H1 (cell line): ENCODE data around the gene C17orf113. TPM values are rescaled to one million over a fixed set of nuclear protein-coding genes. Genes with fewer than 3 reads are reported as not detected.

ENCODE experiments used
- CTCF ChIA-PET: fragments of 300-600 bp; sonication (Branson Sonifier 250); formaldehyde crosslinking; loops from one replicate; lab custom pipeline; 2021; ENCODE audit not compliant: partially characterized antibody; lab: Charles Lee
- POLR2A ChIA-PET: fragments of 300-600 bp; sonication (Branson Sonifier 250); formaldehyde crosslinking; loops from one replicate; lab custom pipeline; 2021; ENCODE audit warnings: inconsistent platforms; ENCODE audit not compliant: partially characterized antibody; lab: Charles Lee
- DNase-seq, 2 experiments: peaks; one replicate each; pipeline versions ENCODE4 v3.0.0 to v3.0.0-alpha.2; 2010 to 2022; ENCODE audit warnings: low spot score in 2 of 2, low read depth in 1 of 2, mixed read lengths in 1 of 2
- FAIRE-seq: peaks from 2 replicates; lab custom pipeline; 2011; peaks lifted over from hg19 to GRCh38; lab: Jason Lieb, UNC
- H2AFZ ChIP-seq: 2 replicates; pipeline ENCODE4 v1.8.1; 2012; ENCODE audit warnings: low read length, inconsistent platforms
- H2AK5ac ChIP-seq: 2 replicates; pipeline ENCODE4 v1.6.1; 2013; ENCODE audit warnings: low read depth, low read length
- H2BK120ac ChIP-seq: replicated peaks from 2 replicates; pipeline ENCODE3; 2013; ENCODE audit warnings: low read depth, low read length, inconsistent platforms
- H2BK12ac ChIP-seq: 2 replicates; pipeline ENCODE4 v1.6.1; 2013; ENCODE audit warnings: low read depth, low read length
- H2BK15ac ChIP-seq: 2 replicates; pipeline ENCODE4 v1.6.1; 2013; ENCODE audit warnings: low read length
- H2BK20ac ChIP-seq: 2 replicates; pipeline ENCODE4 v1.6.1; 2013; ENCODE audit warnings: low read length
- H2BK5ac ChIP-seq: 2 replicates; pipeline ENCODE4 v1.6.1; 2013; ENCODE audit warnings: low read depth, low read length
- H3K14ac ChIP-seq: 2 replicates; pipeline ENCODE4 v1.6.1; 2013; ENCODE audit warnings: inconsistent platforms; ENCODE audit not compliant: insufficient read length
- H3K18ac ChIP-seq: 2 replicates; pipeline ENCODE4 v1.6.1; 2013; ENCODE audit warnings: low read length; ENCODE audit errors: extremely low read depth
- H3K23ac ChIP-seq: 2 replicates; pipeline ENCODE4 v1.6.1; 2013; ENCODE audit warnings: inconsistent platforms; ENCODE audit not compliant: insufficient read length
- H3K23me2 ChIP-seq: 2 replicates; pipeline ENCODE4 v1.6.1; 2013; ENCODE audit warnings: low read depth, low read length
- H3K27ac ChIP-seq: 2 replicates; pipeline ENCODE4 v1.6.1; 2011; ENCODE audit warnings: low read depth, low read length, inconsistent platforms
- H3K27me3 ChIP-seq, 4 experiments: replicated peaks in 1 of 4; 1 replicate in 1 of 4; 2 replicates in 3 of 4; pipeline versions ENCODE4 v1.6.1 to v1.8.1; 2011 to 2013; ENCODE audit warnings: low read length in 3 of 4, mild to moderate bottlenecking in 3 of 4, inconsistent platforms in 2 of 4, mixed read lengths in 2 of 4, moderate library complexity in 1 of 4; ENCODE audit not compliant: control insufficient read depth in 3 of 4, insufficient read depth in 3 of 4; ENCODE audit errors: extremely low read depth in 1 of 4
- H3K36me3 ChIP-seq, 4 experiments: 2 replicates each; pipeline versions ENCODE4 v1.6.1 to v1.8.1; 2011 to 2013; ENCODE audit warnings: mild to moderate bottlenecking in 4 of 4, low read length in 3 of 4, moderate library complexity in 2 of 4, control low read depth in 1 of 4, inconsistent platforms in 1 of 4; ENCODE audit not compliant: insufficient read depth in 4 of 4, control insufficient read depth in 2 of 4
- H3K4ac ChIP-seq: replicated peaks from 2 replicates; pipeline ENCODE3; 2013; ENCODE audit warnings: low read length, low read depth, mixed read lengths, inconsistent platforms; ENCODE audit not compliant: insufficient read length
- H3K4me1 ChIP-seq, 4 experiments: replicated peaks in 1 of 4; 1 replicate in 1 of 4; 2 replicates in 3 of 4; pipeline versions ENCODE4 v1.6.1 to v1.8.1; 2011 to 2013; ENCODE audit warnings: low read length in 3 of 4, inconsistent platforms in 2 of 4, mixed read lengths in 1 of 4; ENCODE audit not compliant: insufficient read depth in 4 of 4, control insufficient read depth in 3 of 4
- H3K4me2 ChIP-seq, 2 experiments: 2 replicates each; pipeline versions ENCODE4 v1.6.1 to v1.8.1; 2011 to 2013; ENCODE audit warnings: low read depth in 2 of 2, low read length in 2 of 2, control low read depth in 1 of 2, inconsistent platforms in 1 of 2, mild to moderate bottlenecking in 1 of 2; ENCODE audit not compliant: insufficient read depth in 1 of 2
- H3K4me3 ChIP-seq, 4 experiments: fragments of 200-600, 300-600 bp in 1 of 4; sonication (generic), shearing (Covaris generic), sonication (Bioruptor Twin) in 1 of 4; 2 replicates each; pipeline versions ENCODE4 v1.5.1 to v1.8.1; 2011 to 2016; ENCODE audit warnings: low read length in 4 of 4, low read depth in 3 of 4, control low read depth in 2 of 4, inconsistent platforms in 2 of 4, mild to moderate bottlenecking in 2 of 4, mixed read lengths in 1 of 4, moderate library complexity in 1 of 4; ENCODE audit not compliant: insufficient read depth in 2 of 4; ENCODE audit errors: extremely low read depth in 1 of 4
- H3K56ac ChIP-seq: replicated peaks from 2 replicates; pipeline ENCODE3; 2013; ENCODE audit warnings: low read depth, mild to moderate bottlenecking, mixed read lengths, low read length, inconsistent platforms; ENCODE audit not compliant: insufficient read length
- H3K79me1 ChIP-seq: 2 replicates; pipeline ENCODE4 v1.6.1; 2013; ENCODE audit warnings: low read depth, low read length, control low read depth
- H3K79me2 ChIP-seq, 2 experiments: 2 replicates each; pipeline versions ENCODE4 v1.6.1 to v1.8.1; 2012 to 2013; ENCODE audit warnings: low read length in 2 of 2, mild to moderate bottlenecking in 2 of 2, inconsistent platforms in 1 of 2; ENCODE audit not compliant: insufficient read depth in 2 of 2, control insufficient read depth in 1 of 2
- H3K9ac ChIP-seq, 4 experiments: replicated peaks in 1 of 4; 1 replicate in 1 of 4; 2 replicates in 3 of 4; pipeline versions ENCODE4 v1.6.1 to v1.8.1; 2011 to 2013; ENCODE audit warnings: low read depth in 3 of 4, low read length in 3 of 4, control low read depth in 2 of 4, mild to moderate bottlenecking in 2 of 4, moderate library complexity in 2 of 4, inconsistent platforms in 1 of 4; ENCODE audit errors: extremely low read depth in 1 of 4
- H3K9me3 ChIP-seq, 2 experiments: 2 replicates each; pipeline versions ENCODE4 v1.6.1 to v1.8.1; 2012 to 2013; ENCODE audit warnings: mild to moderate bottlenecking in 2 of 2, moderate library complexity in 2 of 2, control low read depth in 1 of 2, inconsistent platforms in 1 of 2, low read depth in 1 of 2, low read length in 1 of 2, mixed read lengths in 1 of 2; ENCODE audit not compliant: insufficient read depth in 2 of 2
- H4K20me1 ChIP-seq, 2 experiments: replicated peaks in 1 of 2; 2 replicates each; pipeline versions ENCODE3 to v1.8.1; 2011 to 2013; ENCODE audit warnings: inconsistent platforms in 2 of 2, low read length in 2 of 2, mild to moderate bottlenecking in 1 of 2; ENCODE audit not compliant: insufficient read depth in 2 of 2, control insufficient read depth in 1 of 2
- H4K5ac ChIP-seq: 2 replicates; pipeline ENCODE4 v1.6.1; 2013; ENCODE audit warnings: low read length, low read depth, mixed read lengths, inconsistent platforms; ENCODE audit not compliant: insufficient read length
- H4K8ac ChIP-seq: 2 replicates; pipeline ENCODE4 v1.8.0; 2013; ENCODE audit warnings: mild to moderate bottlenecking, moderate library complexity, low read length, inconsistent platforms; ENCODE audit not compliant: insufficient read depth; ENCODE audit errors: extremely low read depth
- H4K91ac ChIP-seq: replicated peaks from 2 replicates; pipeline ENCODE3; 2013; ENCODE audit warnings: low read length, mixed read lengths, inconsistent platforms; ENCODE audit not compliant: insufficient read length
- CBX5 ChIP-seq: fragments of 300-800, 300-1000 bp; sonication (generic); IDR thresholded peaks from 2 replicates; pipeline ENCODE4 v1.7.1; 2016; ENCODE audit warnings: antibody characterized with exemption, low read length, low read depth
- SIX5 ChIP-seq: IDR thresholded peaks from 2 replicates; pipeline ENCODE4 v1.6.1; 2011; ENCODE audit warnings: mild to moderate bottlenecking, low read depth, low read length
- SP1 ChIP-seq: IDR thresholded peaks from 2 replicates; pipeline ENCODE4 v1.6.1; 2011; ENCODE audit warnings: low read depth, low read length
- WGBS, 2 experiments: shearing (Covaris generic) in 1 of 2; methylation state at CpG; one replicate each; pipeline versions ENCODE4 v1.1.6 to v1.1.7; 2013 to 2015; ENCODE audit warnings: low lambda C conversion rate in 2 of 2, mixed read lengths in 2 of 2, inconsistent platforms in 1 of 2, low coverage in 1 of 2, missing lambda C conversion rate in 1 of 2; ENCODE audit not compliant: insufficient replicate concordance in 2 of 2, insufficient coverage in 1 of 2, insufficient read length in 1 of 2; ENCODE audit errors: extremely low coverage in 1 of 2, missing lambda C conversion rate in 1 of 2; 5-methylcytosine and 5-hydroxymethylcytosine counted together
- polyA plus RNA-seq, 7 experiments: library from polyadenylated mRNA; depleted of rRNA in 3 of 7; stranded (reverse) in 5 of 7; unstranded in 2 of 7; fragments of >200 nt in 5 of 7; fragments of 200-250 nt in 2 of 7; gene quantifications; 1 replicate in 5 of 7; 2 replicates in 1 of 7; 4 replicates in 1 of 7; pipeline versions ENCODE4 v1.2.1 to v1.2.3, GENCODE V29; 2011 to 2013; ENCODE audit warnings: missing spikeins in 2 of 7, mixed read lengths in 2 of 7
- total RNA-seq: library from RNA; stranded (reverse); fragmentation: NEBNext Ultra II Directional; extraction: Animal tissue kit (Norgen Biotek cat#: 25700); gene quantifications from 2 replicates; pipeline ENCODE4 v1.2.1, GENCODE V29; 2021

Gene C17orf113
- total and polyA plus RNA-seq, 2 of the 8 experiments (the other 6 are each of a cell fraction or from before 2014, with no cell fraction given), result 1.0 to 1.4 TPM

GRCh38 chr17:42061646-42062487 is 11.5 kb upstream of the C17orf113 start:
- Histone ChIP-seq H2BK120ac (no peak overlapping the region), H3K27ac (no peak overlapping the region), H2BK5ac (no peak overlapping the region), H3K23ac (no peak overlapping the region), H3K9me3 (no peaks in the 10 kb centered on the region), H2AFZ (no peak overlapping the region), H2BK20ac (no peak overlapping the region), H3K4me3 (no peak overlapping the region), H3K56ac (no peak overlapping the region), H4K8ac (peak overlapping the region; percentile 62; the same call in 1 of the 2 replicates), H2AK5ac (no peak overlapping the region), H4K91ac (no peak overlapping the region), H3K23me2 (no peaks in the 10 kb centered on the region; the same call in 1 of the 2 replicates), H3K79me2 (no peaks in the 10 kb centered on the region), H3K9ac (peak overlapping the region in 1 of 4 experiments; percentile 31; a peak in 1 of 7 replicates), H3K27me3 (no peaks in the 10 kb centered on the region), H3K14ac (no peak overlapping the region), H4K20me1 (no peaks in the 10 kb centered on the region), H2BK15ac (no peak overlapping the region), H3K4ac (no peak overlapping the region), H3K4me2 (no peak overlapping the region; a peak in 1 of 4 replicates), H4K5ac (no peak overlapping the region), H2BK12ac (no peak overlapping the region), H3K36me3 (no peaks in the 10 kb centered on the region), H3K18ac (no peak overlapping the region; the same call in 1 of the 2 replicates), H3K4me1 (peaks cover 0 to 6% (median 3%) of the 10 kb centered on the region in 4 experiments; a peak in 6 of 7 replicates), H3K79me1 (no peaks in the 10 kb centered on the region)
- ChIA-PET CTCF (interaction anchor here (0.8 to 17.0 kb wide), 8 partner anchors 10 to 52 kb away, joined by 3 to 381 read pairs (median 5); partner anchors contain the start of genes C17orf113, DHX58, HSPB9 and KAT2A), POLR2A (interaction anchor here (0.5 to 0.9 kb wide), 2 partner anchors 10 to 12 kb away, joined by 3 to 4 read pairs; no protein-coding TSS in a partner anchor)
- 68% methylated on average over 5 of the region's 5 CpGs; no CpG with 5 or more reads in 1 of the 2 experiments for WGBS, 2 experiments
- DNase-seq (no peak), FAIRE-seq (no peak)
- TF ChIP-seq SP1, result peak; percentile 60; the same call in 1 of the 2 replicates
- TF ChIP-seq CBX5, result no peak
- TF ChIP-seq SIX5, result no peak
